GM10248 (cell line): Measurements from ENCODE around the gene B4GALNT2.

Experiments used
- CTCF ChIA-PET: fragments of 300-600 bp; sonication (Branson Sonifier 250); formaldehyde crosslinking; extraction: SDS; loops from one replicate; lab custom pipeline; 2021; ENCODE audit warnings: antibody characterized with exemption; lab: Yijun Ruan, JAX
- POLR2A ChIA-PET: fragments of 350-650 bp; sonication (Branson Sonifier 250); formaldehyde crosslinking; extraction: SDS; loops from one replicate; lab custom pipeline; 2020; ENCODE audit warnings: antibody characterized with exemption; lab: Yijun Ruan, JAX
- DNase-seq: peaks from one replicate; pipeline ENCODE4 v3.0.0; 2012; ENCODE audit errors: extremely low spot score
- CTCF ChIP-seq: IDR thresholded peaks from 2 replicates; pipeline ENCODE4 v1.5.1; 2012; ENCODE audit warnings: mild to moderate bottlenecking, low read depth; ENCODE audit errors: extremely low read depth, missing control alignments, control extremely low read depth

Gene B4GALNT2

GRCh38 chr17:49106321-49107210, 26.0 kb upstream of the B4GALNT2 start:
- CTCF ChIA-PET: interaction anchor here (0.7 to 1.0 kb wide), 3 partner anchors 23 to 428 kb away, joined by 3 read pairs; no protein-coding TSS in a partner anchor
- no peak for DNase-seq
- no peak for TF ChIP-seq CTCF
- POLR2A ChIA-PET: no interaction called here

DNA sequence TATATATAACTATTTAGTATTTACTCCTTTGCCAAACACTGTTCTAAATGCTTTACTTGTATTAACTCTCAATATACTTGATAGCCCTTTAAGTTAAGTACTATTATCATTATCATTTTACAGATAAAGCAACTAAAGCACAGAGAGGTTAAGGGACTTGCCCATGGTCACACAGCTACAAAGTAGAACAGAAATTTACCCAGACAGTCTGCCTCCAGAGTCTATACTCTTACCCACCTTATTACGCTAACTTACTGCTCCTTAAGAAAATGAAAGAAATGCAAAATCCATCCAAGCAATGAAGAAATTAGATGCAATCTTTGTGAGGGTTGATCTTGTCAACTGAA, 25.4 kb upstream of the B4GALNT2 start:
- no peak for DNase-seq
- CTCF ChIA-PET: no interaction called here
- POLR2A ChIA-PET: no interaction called here

DNA sequence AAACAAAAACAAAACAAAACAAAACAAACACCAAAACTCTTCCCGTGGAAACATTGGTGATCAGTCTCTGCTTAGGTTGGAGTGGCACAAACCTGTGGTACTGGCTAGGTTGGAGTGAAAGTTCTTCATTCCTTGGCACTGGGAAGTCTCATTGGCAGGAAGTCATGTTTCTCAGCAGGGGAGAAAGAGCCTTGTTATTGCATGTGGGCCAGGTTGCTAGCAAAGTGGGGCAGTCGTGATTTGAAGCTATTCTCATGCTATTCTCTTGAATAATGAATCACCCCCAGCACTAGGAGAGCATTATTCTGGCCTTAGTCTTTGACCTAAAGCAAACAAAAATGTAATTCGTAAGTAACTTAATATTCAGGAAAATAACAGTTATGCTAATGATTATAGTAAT, 24.3 kb upstream of the B4GALNT2 start:
- no peak for DNase-seq
- POLR2A ChIA-PET: no interaction called here
- CTCF ChIA-PET: interaction anchor here (1.4 kb wide), 1 partner anchor 9 kb away, joined by 3 read pairs; no protein-coding TSS in a partner anchor
- TF ChIP-seq CTCF: no peak

More for the DNA sequence above, 25.4 kb upstream of the B4GALNT2 start:
- TF ChIP-seq CTCF: no peak

DNA sequence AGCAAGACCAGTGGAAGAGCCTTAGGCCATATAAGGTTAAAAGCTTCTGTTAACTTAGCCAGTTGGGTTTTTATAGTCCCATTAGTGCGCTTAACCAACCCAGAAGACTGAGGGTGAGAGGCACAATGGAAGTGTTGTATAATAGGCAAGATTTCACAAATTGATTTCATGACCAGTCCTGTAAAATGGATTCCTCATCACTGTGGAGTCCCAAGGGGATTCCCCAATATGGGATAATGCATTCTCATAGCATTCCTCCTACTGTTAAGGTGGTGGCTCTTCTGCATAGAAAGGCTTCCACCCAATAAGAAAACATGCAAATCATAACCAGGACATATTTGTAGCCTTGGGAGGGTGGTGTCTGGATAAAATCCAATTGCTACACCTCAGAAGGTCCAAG, 22.1 kb upstream of the B4GALNT2 start:
- CTCF ChIA-PET: no interaction called here
- no peak for DNase-seq
- POLR2A ChIA-PET: no interaction called here
- TF ChIP-seq CTCF: no peak

- ChIA-PET CTCF (interaction anchor here (0.9 kb wide), 1 partner anchor 10 kb away, joined by 3 read pairs; no protein-coding TSS in a partner anchor), POLR2A (no interaction called here)
- DNase-seq: no peak
- TF ChIP-seq CTCF: no peak
These were observed 20.6 kb upstream of the B4GALNT2 start for GRCh38 chr17:49111934-49112333.

DNA sequence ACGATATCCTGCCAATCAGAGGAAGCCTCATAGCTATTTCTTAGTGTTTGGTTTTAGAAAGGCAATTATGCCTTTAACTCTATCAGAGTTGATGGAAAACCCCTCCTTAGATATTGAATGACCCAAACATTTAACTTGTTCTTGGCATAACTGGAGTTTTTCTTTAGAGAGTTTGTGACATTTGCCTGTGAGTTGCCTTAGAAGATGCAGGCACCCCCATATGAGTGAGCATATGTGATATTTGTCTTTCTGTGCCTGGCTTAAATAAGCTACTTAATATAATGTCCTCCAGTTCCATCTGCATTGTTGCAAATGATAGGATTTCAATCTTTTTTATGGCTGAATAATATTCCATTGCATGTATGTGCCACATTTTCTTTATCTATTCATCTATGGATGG, 19.6 kb upstream of the B4GALNT2 start:
- POLR2A ChIA-PET: no interaction called here
- TF ChIP-seq CTCF: no peak
- CTCF ChIA-PET: interaction anchor here (0.8 to 1.1 kb wide), 2 partner anchors 9 to 10 kb away, joined by 3 to 4 read pairs; no protein-coding TSS in a partner anchor
- DNase-seq: no peak
